K562 (cell line): ENCODE measurements around the gene TCF21. TPM values are rescaled to one million over a fixed set of nuclear protein-coding genes. Genes with fewer than 3 reads are reported as not detected.

Experiments used
- ARHGAP35 ChIP-seq: fragments of 450-650 bp; IDR thresholded peaks from 2 replicates; pipeline ENCODE4 v1.6.1; 2018; ENCODE audit not compliant: partially characterized antibody
- ATF4 ChIP-seq: fragments of 450-650 bp; formaldehyde crosslinking; IDR thresholded peaks from 2 replicates; pipeline ENCODE4 v1.4.0; 2022; ENCODE audit warnings: mild to moderate bottlenecking, moderate library complexity
- CEBPG ChIP-seq, 3 experiments: fragments of 200-800 bp in 1 of 3; sonication (Bioruptor generic) in 1 of 3; sonication (generic) in 1 of 3; formaldehyde crosslinking in 1 of 3; IDR thresholded peaks in 2 of 3; conservative IDR thresholded peaks in 1 of 3; 2 replicates each; pipeline versions ENCODE4 v1.6.1 to v1.8.0; 2016 to 2022; ENCODE audit warnings: missing compliant biosample characterization in 2 of 3, missing genetic modification characterization in 2 of 3, mild to moderate bottlenecking in 1 of 3, missing genetic modification reagents in 1 of 3
- DDX20 ChIP-seq: fragments of 450-650 bp; IDR thresholded peaks from 2 replicates; pipeline ENCODE4 v1.6.1; 2016; ENCODE audit warnings: missing genetic modification characterization, low read depth, mild to moderate bottlenecking, missing compliant biosample characterization, moderate library complexity
- HDGF ChIP-seq: fragments of 450-650 bp; IDR thresholded peaks from 2 replicates; pipeline ENCODE4 v1.6.1; 2016
- HES1 ChIP-seq: fragments of 450-650 bp; IDR thresholded peaks from 2 replicates; pipeline ENCODE4 v1.6.1; 2016; ENCODE audit warnings: low read depth, mild to moderate bottlenecking, moderate library complexity
- IRF1 ChIP-seq: sonication (generic); formaldehyde crosslinking; IDR thresholded peaks from 2 replicates; pipeline ENCODE4 v1.8.0; 2022; ENCODE audit warnings: missing genetic modification reagents, mild to moderate bottlenecking, borderline replicate concordance
- MLX ChIP-seq, 2 experiments: fragments of 450-650 bp in 1 of 2; sonication (generic) in 1 of 2; formaldehyde crosslinking; conservative IDR thresholded peaks; 2 replicates each; pipeline versions ENCODE4 v1.4.0 to v1.8.1; 2020 to 2022; ENCODE audit warnings: mild to moderate bottlenecking in 1 of 2, missing genetic modification reagents in 1 of 2
- NR2C1 ChIP-seq, 2 experiments: fragments of 450-650 bp; IDR thresholded peaks; 2 replicates each; pipeline ENCODE4 v1.6.1; 2017; ENCODE audit warnings: mild to moderate bottlenecking in 2 of 2, antibody characterized with exemption in 1 of 2, inconsistent platforms in 1 of 2, missing compliant biosample characterization in 1 of 2, missing genetic modification characterization in 1 of 2
- SMAD3 ChIP-seq: fragments of 450-650 bp; formaldehyde crosslinking; conservative IDR thresholded peaks from 2 replicates; pipeline ENCODE4 v1.4.0; 2020; ENCODE audit warnings: mild to moderate bottlenecking
- TAF9B ChIP-seq: fragments of 450-650 bp; IDR thresholded peaks from 2 replicates; pipeline ENCODE4 v1.6.1; 2018; ENCODE audit warnings: mild to moderate bottlenecking; ENCODE audit not compliant: partially characterized antibody
- ZNF24 ChIP-seq: fragments of 450-650 bp; IDR thresholded peaks from 2 replicates; pipeline ENCODE4 v1.6.1; 2016
- polyA plus RNA-seq, 8 experiments: library from polyadenylated mRNA; depleted of rRNA in 4 of 8; stranded (reverse) in 5 of 8; unstranded in 3 of 8; fragments of >200 nt; fragmentation: Nextera tagmentation in 2 of 8; fragmentation: Illumina TruSeq in 1 of 8; extraction: Ambion mirVana in 2 of 8; extraction: Trizol in 1 of 8; gene quantifications; 2 replicates each; pipeline versions ENCODE4 v1.2.1 to v1.2.3, GENCODE V29; 2011 to 2014; ENCODE audit warnings: inconsistent platforms in 1 of 8, missing spikeins in 1 of 8
- total RNA-seq, 7 experiments: library from RNA; depleted of rRNA in 6 of 7; stranded (reverse); fragments of >200 nt in 6 of 7; fragmentation: Illumina TruSeq in 2 of 7; extraction: Trizol in 2 of 7; gene quantifications; 2 replicates each; pipeline versions ENCODE4 v1.2.1 to v1.2.3, GENCODE V29; 2011 to 2021; ENCODE audit warnings: low replicate concordance in 1 of 7
- TF ChIP-seq, protein P1 (sequence below): sonication (generic); formaldehyde crosslinking; IDR thresholded peaks from 2 replicates; pipeline ENCODE4 v1.8.1; 2023; ENCODE audit warnings: missing genetic modification reagents, mild to moderate bottlenecking, borderline replicate concordance
- TF ChIP-seq, protein P2 (sequence below): fragments of 450-650 bp; IDR thresholded peaks from 2 replicates; pipeline ENCODE4 v1.7.1; 2018; ENCODE audit warnings: mild to moderate bottlenecking, low read depth; ENCODE audit not compliant: partially characterized antibody

The TCF21 gene
- total and polyA plus RNA-seq, 9 of the 15 experiments (the other 6 are each of a cell fraction or from before 2014, with no cell fraction given), result not detected

- TF ChIP-seq HDGF, result no peak
- peak; percentile 35 for TF ChIP-seq TAF9B
- TF ChIP-seq ATF4, result peak; percentile 54; the same call in 1 of the 2 replicates
- no peak for TF ChIP-seq MLX (CRISPR knock-in tag; conservative IDR thresholded peaks at IDR 0.05)
- TF ChIP-seq NR2C1 (IDR thresholded peaks at IDR 0.05), result peak; percentile 68
- peak; percentile 70 for TF ChIP-seq NR2C1 (tag; IDR thresholded peaks at IDR 0.05)
- TF ChIP-seq CEBPG (CRISPR knock-in tag; IDR thresholded peaks at IDR 0.05), result peak; percentile 63; the same call in 1 of the 2 replicates
- TF ChIP-seq CEBPG (tag; conservative IDR thresholded peaks at IDR 0.05 in 1 of 2, IDR thresholded peaks at IDR 0.05 in 1 of 2), result peak; percentile 62 to 72; a peak in 3 of 4 replicates
- TF ChIP-seq ZNF24, result no peak
- TF ChIP-seq IRF1 (CRISPR knock-in tag), result no peak
- TF ChIP-seq SMAD3 (CRISPR knock-in tag), result no peak
- TF ChIP-seq, protein P1, sequence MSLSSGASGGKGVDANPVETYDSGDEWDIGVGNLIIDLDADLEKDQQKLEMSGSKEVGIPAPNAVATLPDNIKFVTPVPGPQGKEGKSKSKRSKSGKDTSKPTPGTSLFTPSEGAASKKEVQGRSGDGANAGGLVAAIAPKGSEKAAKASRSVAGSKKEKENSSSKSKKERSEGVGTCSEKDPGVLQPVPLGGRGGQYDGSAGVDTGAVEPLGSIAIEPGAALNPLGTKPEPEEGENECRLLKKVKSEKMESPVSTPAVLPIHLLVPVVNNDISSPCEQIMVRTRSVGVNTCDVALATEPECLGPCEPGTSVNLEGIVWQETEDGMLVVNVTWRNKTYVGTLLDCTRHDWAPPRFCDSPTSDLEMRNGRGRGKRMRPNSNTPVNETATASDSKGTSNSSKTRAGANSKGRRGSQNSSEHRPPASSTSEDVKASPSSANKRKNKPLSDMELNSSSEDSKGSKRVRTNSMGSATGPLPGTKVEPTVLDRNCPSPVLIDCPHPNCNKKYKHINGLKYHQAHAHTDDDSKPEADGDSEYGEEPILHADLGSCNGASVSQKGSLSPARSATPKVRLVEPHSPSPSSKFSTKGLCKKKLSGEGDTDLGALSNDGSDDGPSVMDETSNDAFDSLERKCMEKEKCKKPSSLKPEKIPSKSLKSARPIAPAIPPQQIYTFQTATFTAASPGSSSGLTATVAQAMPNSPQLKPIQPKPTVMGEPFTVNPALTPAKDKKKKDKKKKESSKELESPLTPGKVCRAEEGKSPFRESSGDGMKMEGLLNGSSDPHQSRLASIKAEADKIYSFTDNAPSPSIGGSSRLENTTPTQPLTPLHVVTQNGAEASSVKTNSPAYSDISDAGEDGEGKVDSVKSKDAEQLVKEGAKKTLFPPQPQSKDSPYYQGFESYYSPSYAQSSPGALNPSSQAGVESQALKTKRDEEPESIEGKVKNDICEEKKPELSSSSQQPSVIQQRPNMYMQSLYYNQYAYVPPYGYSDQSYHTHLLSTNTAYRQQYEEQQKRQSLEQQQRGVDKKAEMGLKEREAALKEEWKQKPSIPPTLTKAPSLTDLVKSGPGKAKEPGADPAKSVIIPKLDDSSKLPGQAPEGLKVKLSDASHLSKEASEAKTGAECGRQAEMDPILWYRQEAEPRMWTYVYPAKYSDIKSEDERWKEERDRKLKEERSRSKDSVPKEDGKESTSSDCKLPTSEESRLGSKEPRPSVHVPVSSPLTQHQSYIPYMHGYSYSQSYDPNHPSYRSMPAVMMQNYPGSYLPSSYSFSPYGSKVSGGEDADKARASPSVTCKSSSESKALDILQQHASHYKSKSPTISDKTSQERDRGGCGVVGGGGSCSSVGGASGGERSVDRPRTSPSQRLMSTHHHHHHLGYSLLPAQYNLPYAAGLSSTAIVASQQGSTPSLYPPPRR (CRISPR knock-in tag), result no peak
- TF ChIP-seq, protein P2, sequence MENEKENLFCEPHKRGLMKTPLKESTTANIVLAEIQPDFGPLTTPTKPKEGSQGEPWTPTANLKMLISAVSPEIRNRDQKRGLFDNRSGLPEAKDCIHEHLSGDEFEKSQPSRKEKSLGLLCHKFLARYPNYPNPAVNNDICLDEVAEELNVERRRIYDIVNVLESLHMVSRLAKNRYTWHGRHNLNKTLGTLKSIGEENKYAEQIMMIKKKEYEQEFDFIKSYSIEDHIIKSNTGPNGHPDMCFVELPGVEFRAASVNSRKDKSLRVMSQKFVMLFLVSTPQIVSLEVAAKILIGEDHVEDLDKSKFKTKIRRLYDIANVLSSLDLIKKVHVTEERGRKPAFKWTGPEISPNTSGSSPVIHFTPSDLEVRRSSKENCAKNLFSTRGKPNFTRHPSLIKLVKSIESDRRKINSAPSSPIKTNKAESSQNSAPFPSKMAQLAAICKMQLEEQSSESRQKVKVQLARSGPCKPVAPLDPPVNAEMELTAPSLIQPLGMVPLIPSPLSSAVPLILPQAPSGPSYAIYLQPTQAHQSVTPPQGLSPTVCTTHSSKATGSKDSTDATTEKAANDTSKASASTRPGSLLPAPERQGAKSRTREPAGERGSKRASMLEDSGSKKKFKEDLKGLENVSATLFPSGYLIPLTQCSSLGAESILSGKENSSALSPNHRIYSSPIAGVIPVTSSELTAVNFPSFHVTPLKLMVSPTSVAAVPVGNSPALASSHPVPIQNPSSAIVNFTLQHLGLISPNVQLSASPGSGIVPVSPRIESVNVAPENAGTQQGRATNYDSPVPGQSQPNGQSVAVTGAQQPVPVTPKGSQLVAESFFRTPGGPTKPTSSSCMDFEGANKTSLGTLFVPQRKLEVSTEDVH, result no peak
- TF ChIP-seq ARHGAP35, result no peak
- TF ChIP-seq HES1, result no peak
- TF ChIP-seq DDX20 (tag), result no peak
Measured at GRCh38 chr6:133939778-133940667, 51.1 kb downstream of the TCF21 start (continued).
